ENCODE data around the gene TAP1.

- TF ChIP-seq YY1 (IDR thresholded peaks at IDR 0.05; ENCODE audit: insufficient read depth, insufficient read length): no peak
- no peak for TF ChIP-seq ZNF274 (IDR thresholded peaks at IDR 0.05; ENCODE audit: low read depth, low read length)
These were observed 512 bp downstream of the TAP1 start for GRCh38 chr6:32852844-32853540.
